Colon (tissue), 2 donors: ENCODE data around the gene ADM.
A peak's percentile ranks its signal among the peaks of the same experiment; 100 is the strongest.

Source experiments
- FAIRE-seq: peaks from 2 replicates; lab custom pipeline; 2012; peaks lifted over from hg19 to GRCh38; lab: Jason Lieb, UNC
- donor health status: control.
- donor health status: control.

The ADM gene

DNA sequence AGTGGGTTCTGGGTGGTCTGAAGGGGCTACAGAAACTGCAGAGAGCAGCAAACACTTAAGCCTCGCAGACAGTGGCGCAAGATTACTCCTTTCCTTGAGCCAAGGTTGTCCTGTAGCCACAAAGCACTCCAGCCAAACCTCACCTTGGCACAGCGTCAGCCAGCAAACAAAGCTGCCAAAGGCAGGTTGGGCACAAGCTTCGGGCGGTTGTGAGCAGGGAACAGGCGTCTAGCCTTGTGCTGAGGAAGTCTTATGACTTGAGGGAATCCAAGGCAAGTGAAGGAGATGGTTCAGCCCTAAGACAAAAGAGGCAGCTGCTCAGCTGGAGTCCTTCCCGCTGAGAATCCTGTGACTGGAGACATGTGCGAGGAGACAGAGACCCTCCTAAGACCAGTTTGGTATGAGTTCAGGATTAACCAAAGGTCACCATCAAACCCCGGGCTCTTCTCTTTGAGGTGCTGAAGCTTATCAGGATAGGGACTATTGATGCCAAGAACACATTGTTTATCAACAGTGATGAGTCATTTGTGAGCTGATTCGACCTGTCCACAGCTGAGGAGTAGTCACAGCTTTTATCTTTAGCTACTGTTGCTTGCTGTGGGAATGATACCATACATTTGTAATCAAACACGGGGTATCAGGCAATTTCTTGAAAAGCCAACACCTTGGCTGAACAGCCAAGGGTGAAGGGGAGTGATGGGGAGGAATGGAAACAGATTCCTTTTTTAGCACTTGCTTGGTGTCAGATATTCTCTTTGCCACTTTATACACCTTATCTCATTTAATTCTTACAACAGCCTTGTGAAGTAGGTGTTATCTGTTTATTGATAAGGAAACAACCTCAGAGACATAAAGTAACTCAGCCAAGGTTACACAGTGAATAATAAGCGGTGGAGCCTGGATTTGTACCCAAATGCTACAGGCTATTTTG, 4.6 kb downstream of the ADM start:
- FAIRE-seq = no peak

DNA sequence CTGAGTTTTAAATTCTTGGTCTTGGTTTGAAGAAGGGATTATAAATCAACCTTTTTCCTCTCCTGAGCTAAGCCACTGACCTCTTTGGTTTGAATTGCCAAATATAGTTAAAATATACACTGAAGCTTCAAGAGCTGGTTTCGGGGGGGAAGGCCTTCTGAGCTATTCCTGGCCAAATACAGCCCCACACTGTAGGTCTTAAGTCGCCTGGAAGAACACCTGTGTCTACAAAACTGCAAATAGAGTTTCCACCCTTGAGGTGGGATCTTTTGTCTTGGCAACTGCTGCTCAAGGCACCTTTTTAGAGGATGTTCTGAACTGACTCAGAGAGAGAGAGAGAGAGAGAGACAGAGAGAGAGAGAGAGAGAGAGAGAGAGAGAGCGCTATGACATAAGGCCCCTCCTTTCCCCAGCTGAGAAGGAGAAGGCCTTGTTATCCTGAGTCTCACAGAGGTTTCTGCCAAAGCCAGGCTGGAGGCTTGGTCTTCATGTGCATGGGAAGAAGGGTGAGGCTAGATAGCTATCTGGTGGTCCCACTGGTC, 5.5 kb downstream of the ADM start:
- FAIRE-seq = no peak

DNA sequence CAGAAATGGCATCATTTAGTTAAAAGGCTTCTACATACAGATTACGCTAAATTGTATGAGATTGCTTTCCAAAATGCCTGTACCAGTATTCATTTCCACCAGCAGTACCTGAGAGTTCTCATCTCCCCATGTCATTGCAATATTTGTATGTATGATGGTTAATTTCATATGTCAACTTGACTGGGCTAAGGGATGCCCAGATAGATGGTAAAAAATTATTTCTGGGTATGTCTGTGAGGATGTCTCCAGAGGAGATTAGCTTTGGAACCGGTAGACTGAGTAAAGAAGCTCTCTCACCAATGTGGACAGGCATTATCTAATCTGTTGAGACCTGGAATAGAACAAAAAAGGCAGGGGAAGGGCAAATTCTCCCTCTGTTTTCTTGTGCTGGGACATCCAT, 6.9 kb downstream of the ADM start:
- FAIRE-seq = no peak

DNA sequence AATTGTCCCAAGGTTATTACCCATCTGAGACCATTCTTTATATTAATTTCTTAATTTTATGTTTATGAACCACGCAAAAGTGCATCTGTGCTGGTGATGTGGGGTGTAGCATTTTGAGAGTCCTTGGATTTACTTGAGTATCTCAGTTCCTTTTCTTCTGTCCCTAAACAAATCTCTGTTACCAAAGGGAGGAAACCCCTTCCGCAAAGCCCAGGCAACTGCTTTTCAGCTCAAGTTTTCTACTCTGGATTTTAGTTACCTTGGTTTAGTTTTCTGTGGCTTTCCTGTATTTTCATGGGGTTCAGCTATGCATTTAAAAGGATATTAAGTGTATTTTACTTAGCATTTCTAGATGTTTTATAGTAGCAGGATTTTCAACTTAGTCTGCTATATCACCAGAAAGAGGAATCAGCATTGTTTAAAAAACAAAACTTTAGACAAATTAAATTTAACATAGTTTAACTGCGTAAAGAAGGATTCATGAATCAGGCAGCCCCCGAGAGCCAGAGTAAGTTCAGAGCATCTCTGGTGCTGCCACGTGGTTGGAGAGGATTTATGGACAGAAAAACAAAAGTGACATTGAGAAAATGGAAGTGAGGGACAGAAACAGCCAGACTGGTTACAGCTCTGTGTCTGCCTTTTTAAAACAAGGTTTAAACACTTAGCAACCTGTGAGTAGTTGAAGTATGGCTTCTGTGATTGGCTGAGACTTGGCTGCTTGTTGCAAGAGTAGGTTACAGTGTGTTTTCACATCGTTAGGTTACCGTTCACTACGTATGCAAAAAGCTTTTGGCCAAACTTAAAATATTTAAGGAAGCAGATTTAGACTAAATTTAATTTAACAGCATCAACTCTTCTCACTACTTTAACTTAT, 9.6 kb downstream of the ADM start:
- no peak for FAIRE-seq

DNA sequence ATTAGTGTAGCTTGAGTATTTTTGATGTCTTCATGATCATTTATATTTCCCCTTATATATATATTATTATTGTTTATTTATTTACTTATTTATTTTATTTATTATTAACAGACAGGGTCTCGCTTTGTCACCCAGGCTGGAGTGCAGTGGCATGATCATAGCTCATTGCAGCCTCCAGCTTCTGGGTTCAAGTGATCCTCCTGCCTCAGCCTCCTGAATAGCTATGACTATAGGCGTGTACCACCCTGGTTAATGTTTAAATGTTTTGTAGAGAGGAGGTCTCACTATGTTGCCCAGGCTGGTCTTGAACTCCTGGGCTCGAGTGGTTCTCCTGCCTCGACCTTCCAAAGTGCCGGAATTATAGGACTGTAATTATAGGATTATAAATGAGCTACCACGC, 10.2 kb downstream of the ADM start:
- no peak for FAIRE-seq

DNA sequence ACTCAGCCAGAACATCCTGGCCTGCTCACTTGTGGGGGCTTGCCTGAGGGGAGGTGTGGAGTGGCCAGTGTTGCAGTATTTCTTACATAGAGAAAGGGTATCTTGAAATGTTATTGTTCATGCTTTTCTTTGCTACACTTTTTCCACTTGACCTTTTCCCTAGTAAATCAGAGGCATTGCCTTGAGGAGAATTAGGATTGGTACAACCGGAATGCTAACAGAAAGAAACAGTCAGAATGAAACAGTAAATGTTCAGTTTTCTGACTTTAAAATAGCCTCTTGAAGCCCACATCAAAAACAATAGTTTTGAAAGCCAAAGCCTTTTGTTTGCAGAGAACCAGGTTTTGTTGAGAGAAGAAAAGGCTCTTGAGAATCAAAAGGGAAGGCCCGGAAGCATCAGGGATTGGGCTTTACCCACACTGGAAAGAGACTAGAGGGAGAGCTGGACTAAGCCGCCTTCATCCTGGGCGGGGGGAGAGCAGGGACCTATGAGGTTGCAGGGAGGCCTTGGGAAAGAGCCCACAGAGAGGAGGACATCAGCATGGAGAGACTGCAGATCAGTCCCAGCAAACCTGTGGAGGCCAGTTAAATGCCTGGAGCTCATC, 12.4 kb downstream of the ADM start:
- FAIRE-seq = no peak

DNA sequence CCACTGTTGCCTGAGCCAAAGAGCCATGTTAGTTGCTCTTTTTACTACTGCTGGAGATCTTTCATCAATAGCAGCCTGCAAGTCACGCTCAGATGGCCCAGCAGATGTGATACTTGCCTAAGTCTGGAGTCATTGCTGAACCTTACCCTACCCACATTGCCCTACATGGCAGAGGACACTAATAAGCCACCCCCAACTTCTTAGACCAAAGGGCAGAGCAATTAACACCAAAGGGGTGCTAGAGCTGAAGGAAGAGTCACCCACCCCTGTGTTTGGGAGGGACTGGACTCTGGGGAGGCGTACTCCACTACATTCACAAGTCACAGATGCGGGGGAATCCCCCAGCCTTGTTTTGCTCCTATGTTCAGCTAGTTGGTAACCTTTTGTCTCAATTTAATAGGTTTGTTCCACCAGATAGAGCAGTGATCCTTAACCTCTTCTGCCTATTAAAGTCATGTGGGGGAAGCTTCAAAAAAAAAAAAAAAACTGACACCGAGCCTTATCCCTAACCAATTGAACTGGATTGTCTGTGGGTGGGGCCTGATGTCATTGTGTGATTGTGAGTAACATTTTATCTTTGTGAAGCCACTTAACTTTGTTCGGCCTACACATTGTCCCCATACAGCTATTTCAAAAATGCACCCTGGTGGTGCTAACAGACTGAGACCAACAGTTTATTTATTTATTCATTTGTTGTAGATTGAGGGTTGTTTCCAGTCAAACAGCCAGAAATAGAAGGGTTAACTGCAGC, 13.1 kb downstream of the ADM start:
- FAIRE-seq = no peak

DNA sequence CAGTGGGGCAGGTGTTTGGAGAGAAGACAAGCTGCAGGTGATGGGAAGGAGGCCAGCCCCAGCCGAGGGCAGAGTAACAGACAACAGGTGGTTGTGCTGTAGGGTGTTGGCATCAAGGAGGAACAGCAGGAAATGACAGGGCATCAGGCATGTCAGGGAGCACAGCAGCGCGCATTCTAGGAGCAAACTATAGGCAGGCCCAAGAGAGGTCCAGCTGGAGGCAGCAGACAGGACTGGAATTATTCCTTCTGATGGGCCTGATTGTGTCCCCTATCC, 13.6 kb downstream of the ADM start:
- FAIRE-seq = no peak

DNA sequence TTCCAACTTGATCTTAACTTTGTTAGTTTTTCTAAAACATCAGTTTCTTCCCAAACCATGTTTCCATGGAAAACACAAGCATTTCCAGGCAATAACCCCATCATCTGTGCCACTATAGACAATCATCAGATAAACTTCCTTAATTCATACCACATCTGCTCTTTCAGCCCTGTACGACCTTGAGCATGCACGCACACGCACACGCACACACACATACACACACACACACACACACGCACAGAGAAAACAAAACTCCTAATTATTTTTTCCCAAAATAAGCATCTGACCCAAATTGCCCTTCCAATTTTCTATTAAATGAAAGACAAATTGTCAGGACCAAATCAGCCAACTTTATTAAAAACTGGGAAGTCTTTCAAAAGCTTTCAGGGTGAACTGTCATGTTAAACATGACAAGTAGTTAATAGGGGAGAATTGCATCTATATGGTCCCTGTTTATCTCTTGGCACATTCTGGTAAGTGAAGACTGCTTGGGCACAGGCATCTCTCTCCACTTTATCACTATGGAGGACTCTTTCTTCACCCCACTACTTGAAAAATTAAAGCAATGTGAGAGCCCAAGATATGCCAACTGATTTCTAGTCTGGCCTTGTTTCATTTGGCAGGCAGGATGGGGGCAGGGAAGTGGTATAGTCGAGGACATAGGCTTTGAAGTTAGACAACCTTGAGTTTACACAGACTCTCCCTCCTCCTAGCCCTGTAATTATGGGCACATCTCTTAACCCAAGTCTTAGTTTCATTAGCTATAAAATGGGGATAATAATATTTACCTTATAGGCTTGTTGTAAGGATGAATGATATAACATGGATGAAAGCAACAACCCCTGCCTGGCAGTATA, 15.1 kb downstream of the ADM start:
- FAIRE-seq = no peak

DNA sequence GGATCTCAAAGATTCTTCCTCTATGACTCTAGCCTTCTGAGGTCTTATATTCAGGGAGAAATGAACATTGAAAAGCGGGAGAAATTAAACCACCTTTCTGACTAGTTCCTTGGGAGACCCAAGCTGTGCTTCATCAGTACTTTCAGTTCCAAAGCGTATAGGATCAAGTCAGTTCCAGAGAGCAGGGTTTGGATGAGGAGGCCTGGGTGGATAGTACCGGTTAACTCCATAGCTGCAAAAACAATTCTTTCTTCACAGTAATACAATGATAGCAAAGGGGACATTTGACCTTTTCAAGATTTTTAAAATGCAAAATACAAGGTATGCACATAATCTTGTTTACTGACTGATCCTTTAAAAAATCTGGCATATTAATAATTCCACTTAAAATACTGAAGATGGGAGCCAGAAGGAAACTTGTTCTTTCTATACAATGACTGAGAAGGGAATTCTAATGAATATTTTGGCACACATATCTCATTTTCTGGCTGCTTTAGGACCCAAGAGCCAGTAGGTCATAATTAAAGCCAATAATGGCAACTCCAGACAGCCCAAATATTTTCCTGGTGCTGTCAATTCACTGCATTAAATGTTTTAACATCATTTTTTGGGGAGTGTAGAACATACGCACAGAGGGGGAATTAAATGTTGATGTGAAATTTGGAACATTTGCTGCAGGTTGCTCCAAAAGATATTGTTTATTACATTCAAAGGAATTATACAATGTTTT, 16.0 kb downstream of the ADM start:
- FAIRE-seq = no peak

DNA sequence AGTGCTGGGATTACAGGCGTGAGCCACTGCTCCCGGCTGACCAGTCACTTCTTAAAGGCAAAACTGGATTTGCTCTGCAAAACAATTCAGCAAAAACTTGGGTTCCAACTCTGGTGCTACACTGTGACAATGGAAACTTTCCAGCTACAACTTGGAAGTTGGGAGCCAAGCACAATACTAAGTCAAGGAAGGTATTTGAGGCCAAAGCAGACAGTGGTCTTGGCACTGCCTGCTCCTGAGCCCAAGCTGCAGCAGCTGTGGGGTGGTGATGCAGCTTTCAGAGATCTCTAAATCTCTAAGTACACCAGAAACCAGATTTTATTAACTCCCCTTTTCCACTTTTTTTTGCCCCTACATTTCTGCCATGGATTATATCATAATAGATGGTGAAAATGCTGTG, 17.5 kb downstream of the ADM start:
- no peak for FAIRE-seq

DNA sequence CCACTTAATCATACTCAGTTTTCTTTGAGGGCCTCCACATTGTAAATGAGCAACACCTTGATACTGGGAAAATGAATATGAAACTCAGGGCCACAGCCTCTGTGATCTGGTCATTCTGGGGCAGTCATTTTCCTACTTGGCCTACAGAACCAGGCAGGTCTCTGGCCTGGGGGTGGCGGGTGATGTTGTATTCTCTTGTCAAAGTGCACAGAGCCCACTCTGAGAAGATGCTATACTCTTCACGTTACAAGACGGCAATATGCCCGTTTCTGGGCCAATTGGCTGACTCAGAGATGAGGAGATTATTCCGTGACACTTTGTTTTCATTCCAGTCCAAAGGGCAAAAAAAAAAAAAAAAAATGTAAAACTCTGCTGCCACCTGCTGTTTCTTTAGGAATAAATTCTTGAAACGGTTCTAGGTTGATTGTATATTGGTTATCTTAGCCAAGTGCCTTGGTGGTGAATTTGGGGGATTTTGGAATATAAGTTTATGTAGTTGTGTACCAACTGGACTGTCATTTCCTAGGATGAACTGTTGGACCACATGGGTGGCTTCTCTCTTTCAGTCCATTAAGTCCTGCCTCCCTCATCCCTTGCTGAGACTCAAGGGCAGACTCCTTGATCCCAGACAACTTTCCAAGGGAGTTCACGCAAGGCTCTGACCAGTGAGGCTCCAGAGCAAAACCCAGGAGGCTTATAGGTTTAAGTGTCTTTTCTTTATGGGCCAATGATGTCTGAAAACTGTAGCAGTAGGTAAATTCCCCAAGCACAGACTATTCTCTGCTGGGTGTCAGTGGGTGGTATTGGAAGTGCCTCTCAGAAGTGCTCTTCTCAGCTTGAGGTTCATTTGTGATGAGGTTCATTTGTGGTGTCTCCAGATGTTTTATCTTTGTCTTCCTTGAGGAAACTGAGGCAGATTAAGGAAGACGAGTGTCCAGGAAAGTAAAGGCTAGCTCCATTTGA, 18.2 kb downstream of the ADM start:
- peak; percentile 75 for FAIRE-seq

DNA sequence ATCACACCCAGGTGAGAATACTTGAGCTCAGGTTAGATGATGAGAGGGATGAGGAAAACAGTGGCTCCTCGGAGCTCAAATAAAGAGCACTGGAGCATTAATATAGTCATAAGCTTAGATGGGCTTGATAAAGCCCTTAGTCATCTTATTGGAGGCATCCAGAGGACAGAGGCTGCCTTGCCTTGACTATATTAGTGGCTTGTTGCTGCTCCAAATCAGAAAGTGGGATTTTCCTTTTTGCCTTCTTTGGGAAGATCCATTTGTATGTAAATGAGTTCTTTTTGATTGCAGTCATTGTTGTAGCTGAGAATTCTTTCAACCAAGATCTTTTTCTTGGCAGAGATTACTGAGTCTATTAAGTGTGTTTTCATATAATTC, 18.9 kb downstream of the ADM start:
- no peak for FAIRE-seq

DNA sequence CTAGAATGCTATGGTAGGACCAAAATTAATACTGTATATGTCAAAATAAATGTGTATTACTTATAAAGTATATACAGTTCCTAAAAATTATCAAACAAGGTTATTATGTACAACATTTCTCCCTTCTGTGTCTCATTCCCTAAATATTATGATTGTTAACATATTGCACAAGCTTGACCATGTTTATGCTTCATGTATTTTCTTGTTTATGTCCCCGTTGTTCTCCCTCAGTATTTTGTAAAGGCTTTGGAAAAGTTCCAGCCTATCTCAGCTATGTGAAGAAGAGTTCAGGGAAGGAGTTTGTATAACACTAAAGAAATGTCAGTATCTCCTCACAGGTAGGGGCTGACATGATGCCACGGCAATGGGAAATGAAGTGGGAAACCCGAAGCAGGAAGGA, 19.6 kb downstream of the ADM start:
- no peak for FAIRE-seq

DNA sequence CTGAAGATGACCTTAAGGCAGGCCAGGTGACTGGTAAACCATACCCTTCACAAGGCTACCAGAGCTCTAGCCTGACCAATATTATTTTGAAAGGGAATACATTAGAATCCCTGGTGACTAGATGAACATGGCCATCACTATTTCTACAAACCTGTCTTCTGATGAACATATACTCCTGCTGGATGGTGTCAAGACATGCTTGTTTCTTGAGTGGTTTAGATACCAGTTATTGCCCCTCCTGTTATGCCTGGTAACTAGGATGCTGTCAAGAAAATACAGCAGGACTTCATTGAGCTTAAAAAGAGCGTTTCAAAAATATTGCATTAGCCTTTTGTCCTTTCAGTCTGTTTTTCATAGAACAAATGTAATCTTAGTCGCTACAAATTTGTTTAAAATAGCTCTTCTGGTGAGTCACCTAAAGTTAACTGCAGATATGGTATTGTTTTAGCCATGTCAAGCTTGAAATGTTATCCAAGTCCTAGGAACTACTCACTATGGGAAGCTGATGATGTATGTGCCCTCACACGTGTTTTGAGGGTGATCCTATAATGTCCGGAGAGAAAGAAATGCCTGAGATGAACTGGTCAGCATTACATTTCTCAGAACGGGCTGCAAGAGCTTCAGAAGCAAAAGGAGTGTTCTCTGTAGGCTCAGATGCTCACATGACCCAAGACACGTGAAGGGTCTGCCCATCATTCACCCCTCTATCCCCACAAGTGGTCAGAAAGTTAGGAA, 20.6 kb downstream of the ADM start:
- no peak for FAIRE-seq

DNA sequence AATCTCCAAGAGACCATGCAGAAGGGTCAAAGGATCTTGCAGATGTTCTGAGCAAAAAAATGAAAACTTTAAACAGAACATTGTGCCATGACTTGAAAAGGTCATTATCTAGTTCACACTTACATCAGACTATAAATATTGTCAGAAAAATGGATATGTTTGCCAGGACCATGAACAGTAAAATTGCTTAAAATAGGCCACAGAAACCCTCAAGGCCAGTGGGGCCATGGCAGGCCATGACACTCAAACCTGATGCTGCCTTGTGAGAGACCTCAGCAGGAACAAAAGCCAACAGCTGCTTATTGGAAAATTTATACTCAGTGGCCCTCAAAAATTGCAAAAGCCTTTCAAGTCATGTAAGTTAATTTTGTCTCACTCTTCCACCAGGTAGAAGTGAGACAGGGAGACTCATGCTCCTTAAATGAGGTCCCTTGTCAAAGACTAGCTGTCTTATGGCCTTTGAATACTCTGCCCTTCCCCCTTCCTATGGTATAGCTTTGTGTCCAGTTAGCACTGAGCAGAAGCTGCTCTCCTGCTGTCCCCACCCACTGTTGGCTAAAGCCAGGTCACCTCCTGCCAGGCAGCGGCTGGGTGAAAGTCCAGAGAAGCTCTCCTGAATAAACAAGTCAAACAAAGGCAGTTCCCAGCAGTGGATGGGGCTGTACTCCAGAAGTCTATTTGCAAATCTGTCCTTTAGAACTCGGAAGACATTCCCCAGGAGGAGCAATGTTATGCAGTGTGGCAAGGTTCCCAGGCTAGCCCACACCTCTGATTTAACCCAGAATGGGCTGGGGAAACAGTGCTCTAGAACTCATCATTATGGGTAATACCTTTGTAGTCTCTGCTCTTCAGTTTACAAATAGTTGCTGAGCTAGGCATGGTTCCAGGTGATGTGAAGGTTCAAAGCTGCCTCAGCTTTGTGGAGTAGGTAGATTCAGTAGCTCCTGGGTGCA, 21.4 kb downstream of the ADM start:
- FAIRE-seq = no peak

DNA sequence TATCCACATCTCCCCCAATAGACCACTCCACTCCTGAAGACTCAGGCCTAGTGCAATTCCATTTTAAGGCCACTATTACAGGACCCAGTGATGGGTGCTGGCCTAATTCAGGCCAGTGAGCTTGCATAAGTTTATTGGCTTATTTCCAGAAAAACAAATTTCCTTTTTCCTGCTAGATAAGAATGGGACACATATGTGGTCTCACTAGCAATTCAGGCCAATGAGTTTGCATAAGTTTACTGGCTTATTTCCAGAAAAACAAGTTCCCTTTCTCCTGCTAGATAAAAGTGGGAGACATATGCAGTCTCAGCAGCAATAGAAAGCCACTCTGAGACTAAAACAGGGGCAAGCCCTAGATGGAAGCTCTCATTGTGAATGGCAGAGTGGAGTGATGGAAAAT, 22.4 kb downstream of the ADM start:
- no peak for FAIRE-seq
